NB4 (cell line): ENCODE measurements around the gene GATA5.

ENCODE experiments used
- DNase-seq: peaks from one replicate; pipeline ENCODE4 v3.0.0; 2010; ENCODE audit warnings: low read depth
- H3K4me3 ChIP-seq: one replicate; pipeline ENCODE4 v1.5.1; 2011; ENCODE audit warnings: mild to moderate bottlenecking, low read depth, low read length, moderate library complexity
- CTCF ChIP-seq: IDR thresholded peaks from one replicate; pipeline ENCODE4 v1.5.1; 2012; ENCODE audit warnings: low read depth, low read length
- MYC ChIP-seq: IDR thresholded peaks from 2 replicates; pipeline ENCODE4 v1.6.1; 2011; ENCODE audit warnings: low read depth, low read length
- POLR2A ChIP-seq: IDR thresholded peaks from 2 replicates; pipeline ENCODE4 v1.6.1; 2011; ENCODE audit warnings: mild to moderate bottlenecking; ENCODE audit not compliant: insufficient read length; ENCODE audit errors: extremely low read depth
- TF ChIP-seq, protein P1 (sequence below): IDR thresholded peaks from 2 replicates; pipeline ENCODE4 v1.6.1; 2011; ENCODE audit warnings: low read depth, low read length

The GATA5 gene

GRCh38 chr20:62453186-62453808, 22.5 kb downstream of the GATA5 start:
- no peak for TF ChIP-seq POLR2A
- no peak for DNase-seq
- H3K4me3 ChIP-seq = no peak overlapping the region

DNA sequence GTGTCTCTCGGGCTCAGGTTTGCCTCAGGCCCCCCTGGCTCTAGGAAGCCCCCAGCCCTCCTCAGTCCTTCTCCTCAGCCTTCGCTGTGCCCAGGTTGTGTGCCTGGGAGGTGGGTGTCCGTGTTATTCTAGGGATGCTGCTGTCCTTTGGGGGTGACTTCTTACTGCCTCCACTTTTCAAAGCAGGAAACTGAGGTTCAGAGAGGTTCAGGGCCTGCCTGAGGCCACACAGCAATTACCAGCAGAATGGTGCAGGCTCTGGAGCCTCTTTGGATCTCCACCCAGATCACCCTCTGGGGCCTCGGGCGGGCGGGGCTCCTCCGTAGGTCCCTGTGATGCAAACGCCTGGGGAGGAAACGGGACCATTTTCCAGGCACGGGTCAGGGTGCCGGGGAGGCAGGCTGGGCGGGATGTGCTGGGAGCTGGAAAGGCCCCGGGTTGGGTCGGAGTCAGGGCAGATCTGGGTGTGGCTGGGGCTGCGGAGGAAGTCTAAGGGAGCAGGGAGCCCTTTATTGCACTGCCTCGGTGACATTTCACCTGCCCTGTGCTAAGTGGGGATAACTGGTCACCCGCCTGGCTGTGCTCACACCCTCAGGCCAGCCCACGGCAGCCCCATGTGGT, 23.2 kb downstream of the GATA5 start:
- TF ChIP-seq MYC = no peak
- TF ChIP-seq, protein P1, sequence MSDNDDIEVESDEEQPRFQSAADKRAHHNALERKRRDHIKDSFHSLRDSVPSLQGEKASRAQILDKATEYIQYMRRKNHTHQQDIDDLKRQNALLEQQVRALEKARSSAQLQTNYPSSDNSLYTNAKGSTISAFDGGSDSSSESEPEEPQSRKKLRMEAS = no peak
- no peak for TF ChIP-seq CTCF
- no peak for TF ChIP-seq POLR2A
- no peak for DNase-seq
- no peak overlapping the region for H3K4me3 ChIP-seq

DNA sequence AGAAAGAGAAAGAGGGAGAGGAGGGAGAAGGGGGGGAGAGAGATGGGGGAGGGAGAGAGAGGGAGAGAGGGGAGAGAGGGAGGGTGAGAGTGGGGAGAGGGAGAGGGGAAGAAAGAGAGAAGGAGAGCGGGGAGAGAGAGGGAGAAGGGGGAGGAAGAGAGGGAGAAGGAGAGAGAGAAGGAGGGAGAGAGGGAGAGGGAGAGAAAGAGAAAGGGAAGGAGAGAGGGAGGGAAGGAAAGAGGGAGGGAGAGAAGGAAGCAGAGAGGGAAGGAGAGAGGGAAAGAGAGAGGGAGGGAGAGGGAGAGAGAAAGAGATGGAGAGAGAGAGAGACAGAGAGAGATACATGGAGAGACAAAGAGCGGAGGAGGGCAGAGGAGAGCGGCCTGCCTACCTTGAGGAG, 23.8 kb downstream of the GATA5 start:
- H3K4me3 ChIP-seq = no peak overlapping the region
- DNase-seq = no peak
- TF ChIP-seq POLR2A = no peak
- no peak for TF ChIP-seq CTCF

- no peak for DNase-seq
- no peak for TF ChIP-seq POLR2A
- TF ChIP-seq MYC = no peak
- TF ChIP-seq, protein P1 = no peak
- no peak for TF ChIP-seq CTCF
- H3K4me3 ChIP-seq = no peak overlapping the region
Observed at GRCh38 chr20:62451156-62451767, 24.5 kb downstream of the GATA5 start.

- no peak for DNase-seq
- H3K4me3 ChIP-seq = no peak overlapping the region
- TF ChIP-seq CTCF = peak; percentile 19
- TF ChIP-seq, protein P1 = no peak
- no peak for TF ChIP-seq MYC
Observed at GRCh38 chr20:62449951-62450691, 25.7 kb downstream of the GATA5 start.

DNA sequence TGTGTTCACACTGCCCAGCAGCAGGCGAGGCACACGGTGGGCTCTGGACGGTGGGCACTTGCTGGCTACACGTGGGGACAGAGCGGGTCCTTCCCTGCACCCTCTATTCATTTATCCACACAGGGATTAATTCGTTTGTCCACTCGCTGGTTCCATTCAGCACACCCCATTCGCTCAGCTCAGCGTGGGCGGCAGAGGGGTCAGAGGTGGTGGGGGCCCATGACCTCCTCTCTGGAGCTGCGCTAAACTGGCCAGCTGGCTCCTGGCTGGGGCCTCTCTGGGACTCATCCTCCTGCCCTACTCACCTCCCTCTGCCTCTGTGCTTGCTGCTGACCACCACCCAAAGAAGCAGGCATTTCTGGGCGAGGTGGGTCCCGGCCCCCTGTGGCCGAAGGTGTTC, 27.0 kb downstream of the GATA5 start:
- no peak for DNase-seq
- no peak overlapping the region for H3K4me3 ChIP-seq
- TF ChIP-seq, protein P1 = no peak
- TF ChIP-seq POLR2A (no peak), CTCF (no peak), MYC (no peak)
